Coronary artery (tissue), 2 donors: ENCODE measurements around the gene CMYA5.

Source experiments
- DNase-seq: peaks from one replicate; pipeline ENCODE4 v3.0.0-alpha.2; 2017; ENCODE audit warnings: low spot score
- H3K27ac ChIP-seq, 2 donors: fragments of 200-600 bp; sonication (generic); one replicate each; pipeline ENCODE4 v1.5.1; 2016 to 2019
- H3K4me3 ChIP-seq: fragments of 200-600 bp; sonication (generic); 2 replicates; pipeline ENCODE4 v1.5.1; 2016; ENCODE audit warnings: mild to moderate bottlenecking, moderate library complexity
- TF ChIP-seq, protein P1 (sequence below): fragments of 200-600 bp; sonication (generic); IDR thresholded peaks from one replicate; pipeline ENCODE4 v1.5.1; 2019; ENCODE audit warnings: antibody characterized with exemption

Gene CMYA5

DNA sequence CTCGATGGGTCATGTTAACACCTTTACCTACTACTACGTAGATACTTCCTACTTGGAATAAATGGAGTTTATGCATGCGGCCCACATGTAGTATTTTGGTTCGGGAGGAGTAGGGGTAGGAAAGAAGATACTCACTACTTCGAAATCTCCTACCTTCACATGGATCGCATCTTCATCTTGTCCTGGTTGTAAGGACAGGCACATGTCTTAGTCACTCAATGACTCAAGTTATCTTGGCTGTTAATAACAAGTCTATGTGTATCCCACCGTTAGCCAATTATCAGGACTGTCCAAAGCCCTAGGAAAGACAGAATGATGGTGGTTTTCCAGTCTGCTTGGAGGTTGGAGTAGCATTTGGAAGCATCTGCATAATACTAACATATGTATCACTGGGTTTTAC is 24.1 kb downstream of the CMYA5 start:
- H3K27ac ChIP-seq: no peak overlapping the region

DNA sequence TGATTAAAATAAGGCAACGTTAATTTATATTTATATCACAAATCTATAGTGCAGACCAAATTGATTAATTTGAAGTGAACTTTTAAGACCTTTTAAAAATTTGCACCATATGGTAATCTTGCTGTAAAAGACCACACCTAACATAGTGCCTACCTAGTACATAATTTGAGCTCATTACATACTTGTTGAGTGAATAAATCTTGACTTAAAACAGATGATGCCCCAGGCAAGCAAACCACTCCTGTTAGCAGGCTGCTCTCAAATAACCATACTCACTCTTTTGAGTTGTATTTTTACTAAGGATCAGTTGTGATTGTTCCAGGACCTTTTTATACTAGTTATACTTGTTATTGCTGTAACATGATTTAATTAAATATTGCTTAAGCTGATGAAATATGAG is 27.2 kb downstream of the CMYA5 start:
- no peak overlapping the region for H3K27ac ChIP-seq
- TF ChIP-seq, protein P1, sequence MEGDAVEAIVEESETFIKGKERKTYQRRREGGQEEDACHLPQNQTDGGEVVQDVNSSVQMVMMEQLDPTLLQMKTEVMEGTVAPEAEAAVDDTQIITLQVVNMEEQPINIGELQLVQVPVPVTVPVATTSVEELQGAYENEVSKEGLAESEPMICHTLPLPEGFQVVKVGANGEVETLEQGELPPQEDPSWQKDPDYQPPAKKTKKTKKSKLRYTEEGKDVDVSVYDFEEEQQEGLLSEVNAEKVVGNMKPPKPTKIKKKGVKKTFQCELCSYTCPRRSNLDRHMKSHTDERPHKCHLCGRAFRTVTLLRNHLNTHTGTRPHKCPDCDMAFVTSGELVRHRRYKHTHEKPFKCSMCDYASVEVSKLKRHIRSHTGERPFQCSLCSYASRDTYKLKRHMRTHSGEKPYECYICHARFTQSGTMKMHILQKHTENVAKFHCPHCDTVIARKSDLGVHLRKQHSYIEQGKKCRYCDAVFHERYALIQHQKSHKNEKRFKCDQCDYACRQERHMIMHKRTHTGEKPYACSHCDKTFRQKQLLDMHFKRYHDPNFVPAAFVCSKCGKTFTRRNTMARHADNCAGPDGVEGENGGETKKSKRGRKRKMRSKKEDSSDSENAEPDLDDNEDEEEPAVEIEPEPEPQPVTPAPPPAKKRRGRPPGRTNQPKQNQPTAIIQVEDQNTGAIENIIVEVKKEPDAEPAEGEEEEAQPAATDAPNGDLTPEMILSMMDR: no peak
- no peak for DNase-seq
- no peak overlapping the region for H3K4me3 ChIP-seq

More for the DNA sequence above, 24.1 kb downstream of the CMYA5 start:
- no peak for DNase-seq
- TF ChIP-seq, protein P1: no peak
- no peak overlapping the region for H3K4me3 ChIP-seq

DNA sequence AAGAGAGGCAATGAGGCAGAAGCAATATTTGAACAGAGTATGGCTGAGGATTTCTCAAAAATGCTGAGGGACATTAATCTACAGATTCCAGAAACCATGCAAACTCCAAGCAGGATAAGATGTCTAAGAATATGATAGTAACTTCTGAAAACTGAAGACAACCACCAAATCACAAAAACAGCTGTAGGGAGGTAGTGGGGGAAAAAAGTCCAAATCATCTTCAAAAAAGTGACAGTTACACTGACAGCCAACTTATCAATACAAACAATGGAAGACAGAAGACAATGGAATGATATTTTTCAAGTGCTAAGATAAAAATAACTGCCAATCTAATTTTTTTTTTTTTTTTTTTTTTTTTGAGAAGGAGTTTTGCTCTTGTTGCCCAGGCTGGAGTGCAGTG is 30.5 kb downstream of the CMYA5 start:
- H3K4me3 ChIP-seq: no peak overlapping the region
- no peak overlapping the region for H3K27ac ChIP-seq
- no peak for DNase-seq
- TF ChIP-seq, protein P1: no peak

DNA sequence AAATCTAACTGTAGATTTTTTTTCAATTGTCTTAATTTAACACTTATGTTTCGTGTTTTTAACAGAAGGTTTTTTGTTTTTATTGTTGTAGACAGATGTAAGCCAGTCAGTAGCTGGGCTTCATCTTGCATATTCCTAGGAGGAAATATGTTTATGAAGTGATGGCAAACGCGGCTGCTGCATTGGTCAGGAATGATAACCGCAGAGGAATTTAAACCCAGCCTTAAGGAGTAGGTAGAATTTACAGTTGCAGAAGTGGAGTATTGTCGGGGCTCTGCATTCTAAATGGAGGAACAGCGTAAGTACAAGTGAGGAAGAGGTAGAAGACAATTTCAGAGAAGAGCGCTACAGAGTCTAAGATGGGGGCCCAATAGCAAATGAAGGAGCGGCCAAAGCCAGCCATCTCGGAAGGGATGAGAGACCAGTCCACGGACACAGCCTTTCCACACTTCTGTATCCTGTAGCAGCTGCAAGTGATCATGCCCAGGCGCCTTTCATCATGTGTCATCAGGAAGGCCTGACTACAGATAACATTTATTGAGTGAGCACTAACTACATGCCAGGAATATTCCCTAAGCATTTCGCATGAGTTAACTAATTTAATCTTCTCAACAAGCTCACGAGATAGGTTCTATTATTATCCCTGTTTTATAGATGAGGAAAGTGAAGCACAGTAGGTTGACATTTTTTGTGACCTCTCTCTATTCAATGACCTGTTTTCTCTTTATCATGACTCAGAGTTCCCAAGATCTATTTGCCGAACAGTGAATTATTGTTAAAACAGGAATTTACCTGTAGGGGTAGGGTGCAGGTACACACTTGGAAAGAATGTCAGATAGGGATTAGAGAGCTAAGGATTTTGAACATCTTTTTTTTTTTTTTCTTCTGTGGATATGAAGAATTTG is 38.1 kb downstream of the CMYA5 start:
- no peak for DNase-seq
- H3K27ac ChIP-seq: no peak overlapping the region
- TF ChIP-seq, protein P1: no peak
- no peak overlapping the region for H3K4me3 ChIP-seq

DNA sequence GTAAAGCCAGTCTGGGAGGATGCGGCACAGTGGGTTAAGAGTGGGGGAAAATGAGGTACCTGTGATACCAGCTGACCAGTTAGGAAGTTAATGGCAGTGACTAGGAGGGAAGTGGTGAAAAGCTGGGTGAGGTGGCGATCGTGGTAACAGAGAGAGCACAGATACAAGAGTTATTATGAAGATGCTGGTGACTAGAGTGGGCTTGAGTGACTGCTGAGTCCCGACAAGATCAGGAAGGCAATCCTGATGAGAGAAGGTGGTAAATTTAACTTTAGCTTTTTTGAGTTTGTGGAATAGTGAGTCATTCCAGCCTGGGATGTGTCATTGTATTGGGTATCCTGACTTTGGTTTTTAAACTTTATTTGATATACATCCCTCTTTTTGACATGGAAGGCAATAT is 38.8 kb downstream of the CMYA5 start:
- H3K27ac ChIP-seq: no peak overlapping the region
- no peak for DNase-seq
- no peak overlapping the region for H3K4me3 ChIP-seq
- TF ChIP-seq, protein P1: no peak

DNA sequence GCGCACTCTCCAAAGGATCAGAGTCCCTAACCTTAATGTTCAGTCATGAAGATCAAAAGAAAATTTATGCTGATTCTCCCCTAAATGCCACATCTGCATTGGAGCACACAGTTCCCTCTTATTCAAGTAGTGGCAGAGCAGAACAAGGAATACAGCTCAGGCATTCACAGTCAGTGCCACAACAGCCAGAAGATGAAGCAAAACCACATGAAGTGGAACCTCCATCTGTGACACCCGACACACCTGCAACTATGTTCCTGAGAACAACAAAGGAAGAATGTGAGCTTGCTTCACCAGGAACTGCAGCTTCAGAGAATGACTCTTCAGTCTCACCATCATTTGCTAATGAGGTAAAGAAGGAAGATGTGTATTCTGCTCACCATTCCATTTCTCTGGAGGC is 40.0 kb downstream of the CMYA5 start:
- DNase-seq: no peak
- TF ChIP-seq, protein P1: no peak
- H3K4me3 ChIP-seq: no peak overlapping the region
- H3K27ac ChIP-seq: no peak overlapping the region

DNA sequence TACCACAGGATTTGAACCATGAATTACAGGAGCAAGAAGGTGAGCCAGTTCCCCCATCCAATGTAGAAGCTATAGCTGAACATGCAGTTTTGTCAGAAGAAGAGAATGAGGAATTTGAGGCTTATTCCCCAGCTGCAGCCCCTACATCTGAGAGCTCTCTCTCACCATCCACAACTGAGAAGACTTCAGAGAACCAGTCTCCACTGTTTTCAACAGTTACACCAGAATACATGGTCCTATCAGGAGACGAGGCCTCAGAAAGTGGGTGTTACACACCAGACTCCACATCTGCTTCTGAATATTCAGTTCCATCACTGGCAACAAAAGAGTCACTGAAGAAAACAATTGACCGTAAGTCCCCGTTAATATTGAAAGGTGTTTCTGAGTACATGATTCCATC is 40.9 kb downstream of the CMYA5 start:
- TF ChIP-seq, protein P1: no peak
- no peak overlapping the region for H3K27ac ChIP-seq
- DNase-seq: no peak
- H3K4me3 ChIP-seq: no peak overlapping the region
